ENCODE results near the gene ITPR1. TPM values are rescaled to one million over a fixed set of nuclear protein-coding genes. Genes with fewer than 3 reads are reported as not detected.

Gene ITPR1
- total and polyA plus RNA-seq, 3 experiments from 2014 or later = 14.9 to 85.8 (median 82.6) TPM

- Histone ChIP-seq H3K36me3 (ENCODE audit: insufficient read depth, low read length) (peaks cover 5% of the 10 kb centered on the region), H3K4me1 (ENCODE audit: insufficient read depth, low read length) (no peaks in the 10 kb centered on the region), H3K9me3 (ENCODE audit: low read length) (no peaks in the 10 kb centered on the region), H3K27ac (ENCODE audit: low read depth, low read length) (no peak overlapping the region), H3K4me3 (ENCODE audit: low read length) (no peak overlapping the region), H3K27me3 (ENCODE audit: insufficient read depth, low read length, poor library complexity, severe bottlenecking) (no peaks in the 10 kb centered on the region)
- no peak for DNase-seq
- ChIA-PET POLR2A (no interaction called here), CTCF (interaction anchor here (1.0 to 1.1 kb wide), 2 partner anchors 174 to 220 kb away, joined by 3 read pairs; no protein-coding TSS in a partner anchor)
- peak overlapping the region in 3 of 8 donors; percentile 41 to 81 (median 58) for H3K27ac Mint-ChIP-seq
- peaks cover 12 to 34% (median 22%) of the 10 kb centered on the region in 3 donors for H3K4me1 Mint-ChIP-seq
- H3K4me3 Mint-ChIP-seq = no peak overlapping the region
- peaks cover 9 to 80% (median 37%) of the 10 kb centered on the region in 3 donors for H3K36me3 Mint-ChIP-seq
- no peaks in the 10 kb centered on the region for H3K9me3 Mint-ChIP-seq
- no peaks in the 10 kb centered on the region for H3K27me3 Mint-ChIP-seq
Measured at GRCh38 chr3:4806535-4807108, 313.5 kb downstream of the ITPR1 start.

GRCh38 chr3:4807381-4808280 is 314.5 kb downstream of the ITPR1 start:
- no peaks in the 10 kb centered on the region for H3K27me3 Mint-ChIP-seq
- no peaks in the 10 kb centered on the region for H3K9me3 Mint-ChIP-seq
- H3K9me3 ChIP-seq (ENCODE audit: low read length) = no peaks in the 10 kb centered on the region
- H3K4me1 ChIP-seq (ENCODE audit: insufficient read depth, low read length) = no peaks in the 10 kb centered on the region
- peak overlapping the region in 3 of 8 donors; percentile 35 to 81 (median 66) for H3K27ac Mint-ChIP-seq
- ChIA-PET POLR2A (no interaction called here), CTCF (interaction anchor here (1.0 to 1.4 kb wide), 3 partner anchors 171 to 219 kb away, joined by 3 read pairs; partner anchors contain the start of gene BHLHE40)
- no peak overlapping the region for H3K4me3 Mint-ChIP-seq
- H3K27ac ChIP-seq (ENCODE audit: low read depth, low read length) = no peak overlapping the region
- DNase-seq = no peak
- peaks cover 9 to 76% (median 37%) of the 10 kb centered on the region in 3 donors for H3K36me3 Mint-ChIP-seq
- H3K27me3 ChIP-seq (ENCODE audit: insufficient read depth, low read length, poor library complexity, severe bottlenecking) = no peaks in the 10 kb centered on the region
- peaks cover 12 to 29% (median 22%) of the 10 kb centered on the region in 3 donors for H3K4me1 Mint-ChIP-seq
- peaks cover 5% of the 10 kb centered on the region for H3K36me3 ChIP-seq (ENCODE audit: insufficient read depth, low read length)
- H3K4me3 ChIP-seq (ENCODE audit: low read length) = no peak overlapping the region

- DNase-seq = no peak
- no peaks in the 10 kb centered on the region for H3K9me3 Mint-ChIP-seq
- no peaks in the 10 kb centered on the region for H3K27me3 Mint-ChIP-seq
- Histone ChIP-seq H3K4me3 (ENCODE audit: low read length) (no peak overlapping the region), H3K36me3 (ENCODE audit: insufficient read depth, low read length) (peaks cover 5% of the 10 kb centered on the region), H3K4me1 (ENCODE audit: insufficient read depth, low read length) (no peaks in the 10 kb centered on the region), H3K27ac (ENCODE audit: low read depth, low read length) (no peak overlapping the region), H3K9me3 (ENCODE audit: low read length) (no peaks in the 10 kb centered on the region), H3K27me3 (ENCODE audit: insufficient read depth, low read length, poor library complexity, severe bottlenecking) (no peaks in the 10 kb centered on the region)
- H3K27ac Mint-ChIP-seq = peak overlapping the region in 4 of 8 donors; percentile 43 to 81 (median 53)
- POLR2A ChIA-PET = no interaction called here
- H3K4me3 Mint-ChIP-seq = no peak overlapping the region
- H3K4me1 Mint-ChIP-seq = peaks cover 11 to 23% (median 18%) of the 10 kb centered on the region in 3 donors
- peaks cover 6 to 76% (median 42%) of the 10 kb centered on the region in 3 donors for H3K36me3 Mint-ChIP-seq
- CTCF ChIA-PET = interaction anchor here (0.9 kb wide), 1 partner anchor 169 kb away, joined by 3 read pairs; no protein-coding TSS in a partner anchor
Measured at GRCh38 chr3:4808637-4809036, 315.5 kb downstream of the ITPR1 start.

- no peaks in the 10 kb centered on the region for H3K9me3 Mint-ChIP-seq
- H3K4me3 Mint-ChIP-seq = no peak overlapping the region
- Histone ChIP-seq H3K4me1 (ENCODE audit: insufficient read depth, low read length) (no peaks in the 10 kb centered on the region), H3K36me3 (ENCODE audit: insufficient read depth, low read length) (peaks cover 8% of the 10 kb centered on the region), H3K4me3 (ENCODE audit: low read length) (no peak overlapping the region), H3K27ac (ENCODE audit: low read depth, low read length) (no peak overlapping the region), H3K27me3 (ENCODE audit: insufficient read depth, low read length, poor library complexity, severe bottlenecking) (no peaks in the 10 kb centered on the region), H3K9me3 (ENCODE audit: low read length) (no peaks in the 10 kb centered on the region)
- no peaks in the 10 kb centered on the region for H3K27me3 Mint-ChIP-seq
- ChIA-PET POLR2A (no interaction called here), CTCF (no interaction called here)
- peaks cover 6 to 78% (median 37%) of the 10 kb centered on the region in 3 donors for H3K36me3 Mint-ChIP-seq
- DNase-seq = no peak
- peak overlapping the region in 3 of 8 donors; percentile 23 to 94 (median 76) for H3K27ac Mint-ChIP-seq
- H3K4me1 Mint-ChIP-seq = peaks cover 2 to 11% (median 8%) of the 10 kb centered on the region in 3 donors
Measured at GRCh38 chr3:4809922-4810321, 316.8 kb downstream of the ITPR1 start.

- Mint-ChIP-seq H3K9me3 (peaks cover 0 to 8% (median 0%) of the 10 kb centered on the region in 5 donors), H3K27me3 (no peaks in the 10 kb centered on the region), H3K4me3 (no peak overlapping the region), H3K36me3 (peaks cover 8 to 77% (median 37%) of the 10 kb centered on the region in 3 donors), H3K27ac (peak overlapping the region in 2 of 8 donors; percentile 31 to 55), H3K4me1 (peaks cover 0 to 2% (median 0%) of the 10 kb centered on the region in 3 donors)
- Histone ChIP-seq H3K27ac (ENCODE audit: low read depth, low read length) (no peak overlapping the region), H3K4me1 (ENCODE audit: insufficient read depth, low read length) (no peaks in the 10 kb centered on the region), H3K9me3 (ENCODE audit: low read length) (no peaks in the 10 kb centered on the region), H3K4me3 (ENCODE audit: low read length) (no peak overlapping the region), H3K27me3 (ENCODE audit: insufficient read depth, low read length, poor library complexity, severe bottlenecking) (no peaks in the 10 kb centered on the region), H3K36me3 (ENCODE audit: insufficient read depth, low read length) (peaks cover 7% of the 10 kb centered on the region)
- ChIA-PET POLR2A (no interaction called here), CTCF (no interaction called here)
- no peak for DNase-seq
Measured at GRCh38 chr3:4812591-4812990, 319.4 kb downstream of the ITPR1 start.

- Histone ChIP-seq H3K27me3 (ENCODE audit: insufficient read depth, low read length, poor library complexity, severe bottlenecking) (no peaks in the 10 kb centered on the region), H3K36me3 (ENCODE audit: insufficient read depth, low read length) (peaks cover 7% of the 10 kb centered on the region), H3K4me1 (ENCODE audit: insufficient read depth, low read length) (no peaks in the 10 kb centered on the region), H3K4me3 (ENCODE audit: low read length) (no peak overlapping the region), H3K27ac (ENCODE audit: low read depth, low read length) (peak overlapping the region; percentile 46), H3K9me3 (ENCODE audit: low read length) (no peaks in the 10 kb centered on the region)
- Mint-ChIP-seq H3K4me3 (no peak overlapping the region), H3K9me3 (peaks cover 0 to 8% (median 0%) of the 10 kb centered on the region in 5 donors), H3K4me1 (peaks cover 0 to 2% (median 0%) of the 10 kb centered on the region in 3 donors), H3K27ac (peak overlapping the region in 3 of 8 donors; percentile 18 to 55 (median 31)), H3K36me3 (peaks cover 17 to 79% (median 41%) of the 10 kb centered on the region in 3 donors), H3K27me3 (no peaks in the 10 kb centered on the region)
- ChIA-PET POLR2A (no interaction called here), CTCF (no interaction called here)
- no peak for DNase-seq
Measured at GRCh38 chr3:4813909-4814304, 320.8 kb downstream of the ITPR1 start.

- Mint-ChIP-seq H3K27ac (peak overlapping the region in 2 of 8 donors; percentile 39 to 55), H3K27me3 (no peaks in the 10 kb centered on the region), H3K4me1 (peaks cover 0 to 2% (median 0%) of the 10 kb centered on the region in 3 donors), H3K9me3 (peaks cover 0 to 8% (median 0%) of the 10 kb centered on the region in 5 donors), H3K36me3 (peaks cover 17 to 79% (median 41%) of the 10 kb centered on the region in 3 donors), H3K4me3 (no peak overlapping the region)
- Histone ChIP-seq H3K4me3 (ENCODE audit: low read length) (no peak overlapping the region), H3K27me3 (ENCODE audit: insufficient read depth, low read length, poor library complexity, severe bottlenecking) (no peaks in the 10 kb centered on the region), H3K36me3 (ENCODE audit: insufficient read depth, low read length) (peaks cover 10% of the 10 kb centered on the region), H3K9me3 (ENCODE audit: low read length) (no peaks in the 10 kb centered on the region), H3K27ac (ENCODE audit: low read depth, low read length) (peak overlapping the region; percentile 46), H3K4me1 (ENCODE audit: insufficient read depth, low read length) (no peaks in the 10 kb centered on the region)
- DNase-seq = no peak
- ChIA-PET POLR2A (no interaction called here), CTCF (no interaction called here)
Measured at GRCh38 chr3:4814305-4814903, 321.3 kb downstream of the ITPR1 start.

Data from CD8-positive, alpha-beta memory T cell (primary cell).